Neuronal stem cell (in vitro differentiated cells): ENCODE measurements around the gene RGS14.
"Not testable (repeated sequence)": the region's sequence is repeated elsewhere in the genome, so short reads cannot be mapped to it uniquely, and the experiment has no call there.

Source experiments
- DNase-seq: peaks from one replicate; pipeline ENCODE4 v3.0.0-alpha.2; 2013; ENCODE audit warnings: low spot score
- H2AFZ ChIP-seq: one replicate; pipeline ENCODE4 v1.6.1; 2013; ENCODE audit warnings: mild to moderate bottlenecking, low read length, inconsistent platforms
- H2AK5ac ChIP-seq: 2 replicates; pipeline ENCODE4 v1.6.1; 2013; ENCODE audit warnings: low read depth, mild to moderate bottlenecking, inconsistent platforms, low read length, moderate library complexity, mixed read lengths
- H2BK120ac ChIP-seq: 2 replicates; pipeline ENCODE4 v1.6.1; 2013; ENCODE audit warnings: low read depth, mild to moderate bottlenecking, inconsistent platforms, low read length, moderate library complexity, mixed read lengths
- H2BK12ac ChIP-seq: one replicate; pipeline ENCODE4 v1.6.1; 2013; ENCODE audit warnings: low read length, inconsistent platforms
- H2BK15ac ChIP-seq: 2 replicates; pipeline ENCODE4 v1.6.1; 2013; ENCODE audit warnings: mild to moderate bottlenecking, low read length, inconsistent platforms, mixed read lengths
- H2BK5ac ChIP-seq: one replicate; pipeline ENCODE4 v1.6.1; 2013; ENCODE audit warnings: inconsistent platforms, mild to moderate bottlenecking, low read length, moderate library complexity
- H3K14ac ChIP-seq: one replicate; pipeline ENCODE4 v1.6.1; 2013; ENCODE audit warnings: low read length, inconsistent platforms
- H3K18ac ChIP-seq: 2 replicates; pipeline ENCODE4 v1.6.1; 2013; ENCODE audit warnings: low read length, inconsistent platforms
- H3K23ac ChIP-seq: 2 replicates; pipeline ENCODE4 v1.6.1; 2013; ENCODE audit warnings: low read depth, mild to moderate bottlenecking, mixed read lengths, low read length, inconsistent platforms; ENCODE audit not compliant: poor library complexity
- H3K27ac ChIP-seq: replicated peaks from 3 replicates; pipeline ENCODE4 v1.5.1; 2013; ENCODE audit warnings: low read length, inconsistent platforms
- H3K27me3 ChIP-seq, 3 experiments: 2 replicates each; pipeline ENCODE4 v1.6.1; 2013; ENCODE audit warnings: low read length in 3 of 3, mild to moderate bottlenecking in 2 of 3, inconsistent platforms in 1 of 3, low read depth in 1 of 3, mixed read lengths in 1 of 3, moderate library complexity in 1 of 3; ENCODE audit not compliant: control insufficient read depth in 3 of 3, insufficient read depth in 3 of 3
- H3K36me3 ChIP-seq, 2 donors: replicated peaks in 1 of 2; 2 replicates each; pipeline ENCODE4 v1.6.1; 2013; ENCODE audit warnings: low read length in 2 of 2; ENCODE audit not compliant: control insufficient read depth in 2 of 2, insufficient read depth in 2 of 2
- H3K4ac ChIP-seq: 2 replicates; pipeline ENCODE4 v1.6.1; 2013; ENCODE audit warnings: inconsistent platforms, mild to moderate bottlenecking, low read length, moderate library complexity
- H3K4me1 ChIP-seq, 2 donors: 1 replicate in 1 of 2; 2 replicates in 1 of 2; pipeline ENCODE4 v1.6.1; 2013; ENCODE audit warnings: low read length in 2 of 2, low read depth in 1 of 2; ENCODE audit not compliant: control insufficient read depth in 2 of 2, insufficient read depth in 1 of 2
- H3K4me2 ChIP-seq: one replicate; pipeline ENCODE4 v1.6.1; 2013; ENCODE audit warnings: mild to moderate bottlenecking, low read length, inconsistent platforms; ENCODE audit not compliant: insufficient read depth, poor library complexity, severe bottlenecking
- H3K4me3 ChIP-seq, 2 donors: 2 replicates each; pipeline ENCODE4 v1.5.1; 2013; ENCODE audit warnings: low read length in 2 of 2, mild to moderate bottlenecking in 2 of 2, inconsistent platforms in 1 of 2, moderate library complexity in 1 of 2
- H3K79me1 ChIP-seq: one replicate; pipeline ENCODE4 v1.6.1; 2013; ENCODE audit warnings: low read depth, mild to moderate bottlenecking, inconsistent platforms, low read length, moderate library complexity
- H3K9ac ChIP-seq: one replicate; pipeline ENCODE4 v1.6.1; 2013; ENCODE audit warnings: mild to moderate bottlenecking, low read depth, low read length, inconsistent platforms; ENCODE audit not compliant: poor library complexity
- H3K9me3 ChIP-seq, 2 donors: replicated peaks in 1 of 2; 2 replicates each; pipeline versions ENCODE3 to v1.6.1; 2013; ENCODE audit warnings: low read length in 2 of 2, mild to moderate bottlenecking in 2 of 2, inconsistent platforms in 1 of 2, low read depth in 1 of 2, mixed read lengths in 1 of 2, moderate library complexity in 1 of 2; ENCODE audit not compliant: control insufficient read depth in 2 of 2, insufficient read depth in 1 of 2
- H4K8ac ChIP-seq: one replicate; pipeline ENCODE4 v1.6.1; 2013; ENCODE audit warnings: low read depth, mild to moderate bottlenecking, inconsistent platforms, low read length, moderate library complexity
- H4K91ac ChIP-seq: one replicate; pipeline ENCODE4 v1.6.1; 2013; ENCODE audit warnings: low read length, low read depth, mild to moderate bottlenecking, inconsistent platforms; ENCODE audit not compliant: poor library complexity
- WGBS, 2 donors: extraction: QIAGEN DNeasy Blood & Tissue Kit; methylation state at CpG; one replicate each; pipeline ENCODE4 v1.1.7; 2013; ENCODE audit warnings: missing lambda C conversion rate in 2 of 2, mixed read lengths in 1 of 2; ENCODE audit not compliant: insufficient read length in 2 of 2, insufficient replicate concordance in 1 of 2; ENCODE audit errors: extremely low coverage in 2 of 2; 5-methylcytosine and 5-hydroxymethylcytosine counted together

RGS14 gene

GRCh38 chr5:177410575-177410974, 52.9 kb downstream of the RGS14 start:
- Histone ChIP-seq H3K23ac (no peak overlapping the region), H3K14ac (no peak overlapping the region), H3K4me3 (no peak overlapping the region), H3K4ac (no peak overlapping the region), H3K4me1 (no peaks in the 10 kb centered on the region), H3K18ac (no peak overlapping the region), H3K27ac (no peak overlapping the region), H3K36me3 (no peaks in the 10 kb centered on the region), H2BK5ac (no peak overlapping the region), H3K4me2 (no peak overlapping the region), H2BK12ac (no peak overlapping the region), H4K8ac (no peak overlapping the region), H3K9me3 (peaks cover 0 to 2% of the 10 kb centered on the region in 2 donors), H3K79me1 (no peaks in the 10 kb centered on the region), H3K9ac (no peak overlapping the region), H2AK5ac (no peak overlapping the region), H3K27me3 (peaks cover 0 to 21% (median 11%) of the 10 kb centered on the region in 3 experiments), H4K91ac (no peak overlapping the region), H2AFZ (no peak overlapping the region), H2BK15ac (no peak overlapping the region), H2BK120ac (no peak overlapping the region)
- WGBS, 2 donors, result no CpG with 5 or more reads among the region's 3 CpGs
- DNase-seq, result no peak

- no peak for DNase-seq
- no CpG with 5 or more reads among the region's 8 CpGs for WGBS, 2 donors
- no peaks in the 10 kb centered on the region for H3K79me1 ChIP-seq
- no peak overlapping the region for H2BK120ac ChIP-seq
- no peak overlapping the region for H3K4me3 ChIP-seq
- peaks cover 0 to 10% (median 1%) of the 10 kb centered on the region in 3 experiments for H3K27me3 ChIP-seq
- H2BK15ac ChIP-seq, result no peak overlapping the region
- no peak overlapping the region for H2AFZ ChIP-seq
- no peak overlapping the region for H2AK5ac ChIP-seq
- no peak overlapping the region for H3K9ac ChIP-seq
- no peak overlapping the region for H4K91ac ChIP-seq
- no peak overlapping the region for H3K18ac ChIP-seq
- no peak overlapping the region for H4K8ac ChIP-seq
- H3K27ac ChIP-seq, result no peak overlapping the region
- H3K9me3 ChIP-seq, result peaks cover 0 to 2% of the 10 kb centered on the region in 2 donors
- H3K14ac ChIP-seq, result no peak overlapping the region
- H2BK12ac ChIP-seq, result no peak overlapping the region
- no peak overlapping the region for H3K23ac ChIP-seq
- H3K4ac ChIP-seq, result no peak overlapping the region
- no peak overlapping the region for H3K4me2 ChIP-seq
- H3K36me3 ChIP-seq, result no peaks in the 10 kb centered on the region
- H3K4me1 ChIP-seq, result no peaks in the 10 kb centered on the region
- H2BK5ac ChIP-seq, result no peak overlapping the region
These were observed 55.0 kb downstream of the RGS14 start for GRCh38 chr5:177412603-177413233.

- no peak overlapping the region for H2AK5ac ChIP-seq
- H3K4me1 ChIP-seq, result no peaks in the 10 kb centered on the region
- no peak overlapping the region for H3K23ac ChIP-seq
- H2BK15ac ChIP-seq, result no peak overlapping the region
- H4K91ac ChIP-seq, result no peak overlapping the region
- H3K36me3 ChIP-seq, result no peaks in the 10 kb centered on the region
- H3K9me3 ChIP-seq, result peaks cover 0 to 2% of the 10 kb centered on the region in 2 donors
- H2BK12ac ChIP-seq, result no peak overlapping the region
- H3K14ac ChIP-seq, result no peak overlapping the region
- peaks cover 0 to 5% (median 0%) of the 10 kb centered on the region in 3 experiments for H3K27me3 ChIP-seq
- H3K4ac ChIP-seq, result no peak overlapping the region
- no peak for DNase-seq
- H3K27ac ChIP-seq, result no peak overlapping the region
- no peak overlapping the region for H2BK5ac ChIP-seq
- no peaks in the 10 kb centered on the region for H3K79me1 ChIP-seq
- H3K9ac ChIP-seq, result no peak overlapping the region
- H4K8ac ChIP-seq, result no peak overlapping the region
- no peak overlapping the region for H2AFZ ChIP-seq
- H3K4me3 ChIP-seq, result no peak overlapping the region
- no peak overlapping the region for H3K4me2 ChIP-seq
- no peak overlapping the region for H3K18ac ChIP-seq
- WGBS, 2 donors, result no CpG with 5 or more reads among the region's 3 CpGs
- H2BK120ac ChIP-seq, result no peak overlapping the region
These were observed 56.8 kb downstream of the RGS14 start for GRCh38 chr5:177414481-177414880.

- H2BK5ac ChIP-seq, H3K4me2 ChIP-seq, H2BK15ac ChIP-seq, H3K23ac ChIP-seq, H3K9me3 ChIP-seq, H2AK5ac ChIP-seq, H4K91ac ChIP-seq, H3K27me3 ChIP-seq, H3K18ac ChIP-seq, H3K79me1 ChIP-seq, H3K36me3 ChIP-seq, H3K14ac ChIP-seq, DNase-seq, H3K9ac ChIP-seq, H3K4me3 ChIP-seq, H3K4me1 ChIP-seq, H2BK12ac ChIP-seq, H3K4ac ChIP-seq, H2BK120ac ChIP-seq, H3K27ac ChIP-seq, H2AFZ ChIP-seq, H4K8ac ChIP-seq: not testable (repeated sequence)
- WGBS, 2 donors, result no CpG with 5 or more reads among the region's 6 CpGs
These were observed 59.4 kb downstream of the RGS14 start for GRCh38 chr5:177417081-177417480.
